Astrocyte (in vitro differentiated cells and primary cell): ENCODE data around the gene CENPA.

Experiments used
- EZH2 ChIP-seq: IDR thresholded peaks from 2 replicates; pipeline ENCODE4 v1.6.1; 2012; ENCODE audit warnings: mild to moderate bottlenecking, low read length, inconsistent platforms; ENCODE audit not compliant: insufficient read depth
- TF ChIP-seq, protein P1 (sequence below): IDR thresholded peaks from 2 replicates; pipeline ENCODE4 v1.5.1; 2011; ENCODE audit warnings: low read depth, mild to moderate bottlenecking, inconsistent platforms, low read length, moderate library complexity; ENCODE audit not compliant: insufficient read depth

DNA sequence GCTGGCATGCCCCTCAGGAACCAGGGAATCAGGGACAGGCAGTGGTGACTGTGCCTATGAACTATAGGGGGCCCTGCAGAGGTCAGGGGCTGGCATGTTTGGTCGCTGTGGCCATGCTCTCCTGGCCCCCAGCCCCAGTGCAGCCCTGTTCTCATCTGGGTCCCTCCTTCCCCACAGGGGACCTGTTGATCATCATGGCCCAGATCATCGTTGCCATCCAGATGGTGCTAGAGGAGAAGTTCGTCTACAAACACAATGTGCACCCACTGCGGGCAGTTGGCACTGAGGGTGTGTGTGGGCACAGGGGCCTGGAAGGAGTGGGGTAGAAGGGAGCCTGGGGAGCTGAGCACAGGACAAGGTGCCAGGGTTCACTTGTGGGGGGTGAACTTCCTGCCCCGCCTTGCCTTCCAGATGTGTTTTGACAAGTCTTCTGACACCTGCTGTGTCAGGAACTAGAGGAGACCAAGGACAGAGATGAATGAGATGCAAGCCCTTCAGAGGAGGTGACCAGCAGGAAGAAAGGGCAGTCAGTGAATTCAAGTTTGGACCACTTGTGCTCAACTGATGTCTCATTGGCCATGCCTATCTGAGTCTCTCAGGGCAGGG is 9.6 kb upstream of the CENPA start:
- TF ChIP-seq, protein P1, sequence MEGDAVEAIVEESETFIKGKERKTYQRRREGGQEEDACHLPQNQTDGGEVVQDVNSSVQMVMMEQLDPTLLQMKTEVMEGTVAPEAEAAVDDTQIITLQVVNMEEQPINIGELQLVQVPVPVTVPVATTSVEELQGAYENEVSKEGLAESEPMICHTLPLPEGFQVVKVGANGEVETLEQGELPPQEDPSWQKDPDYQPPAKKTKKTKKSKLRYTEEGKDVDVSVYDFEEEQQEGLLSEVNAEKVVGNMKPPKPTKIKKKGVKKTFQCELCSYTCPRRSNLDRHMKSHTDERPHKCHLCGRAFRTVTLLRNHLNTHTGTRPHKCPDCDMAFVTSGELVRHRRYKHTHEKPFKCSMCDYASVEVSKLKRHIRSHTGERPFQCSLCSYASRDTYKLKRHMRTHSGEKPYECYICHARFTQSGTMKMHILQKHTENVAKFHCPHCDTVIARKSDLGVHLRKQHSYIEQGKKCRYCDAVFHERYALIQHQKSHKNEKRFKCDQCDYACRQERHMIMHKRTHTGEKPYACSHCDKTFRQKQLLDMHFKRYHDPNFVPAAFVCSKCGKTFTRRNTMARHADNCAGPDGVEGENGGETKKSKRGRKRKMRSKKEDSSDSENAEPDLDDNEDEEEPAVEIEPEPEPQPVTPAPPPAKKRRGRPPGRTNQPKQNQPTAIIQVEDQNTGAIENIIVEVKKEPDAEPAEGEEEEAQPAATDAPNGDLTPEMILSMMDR, result no peak
- no peak for TF ChIP-seq EZH2
